GM21515 (cell line): ENCODE results near the gene STPG4.
A peak's percentile ranks its signal among the peaks of the same experiment; 100 is the strongest.

Experiments used
- ATAC-seq: cut with Tn5 transposase; IDR thresholded peaks from one replicate; pipeline ENCODE4 v1.9.1; 2021; ENCODE audit not compliant: unreplicated experiment

The STPG4 gene

GRCh38 chr2:47056868-47057686, 98.0 kb downstream of the STPG4 start:
- no peak for ATAC-seq

DNA sequence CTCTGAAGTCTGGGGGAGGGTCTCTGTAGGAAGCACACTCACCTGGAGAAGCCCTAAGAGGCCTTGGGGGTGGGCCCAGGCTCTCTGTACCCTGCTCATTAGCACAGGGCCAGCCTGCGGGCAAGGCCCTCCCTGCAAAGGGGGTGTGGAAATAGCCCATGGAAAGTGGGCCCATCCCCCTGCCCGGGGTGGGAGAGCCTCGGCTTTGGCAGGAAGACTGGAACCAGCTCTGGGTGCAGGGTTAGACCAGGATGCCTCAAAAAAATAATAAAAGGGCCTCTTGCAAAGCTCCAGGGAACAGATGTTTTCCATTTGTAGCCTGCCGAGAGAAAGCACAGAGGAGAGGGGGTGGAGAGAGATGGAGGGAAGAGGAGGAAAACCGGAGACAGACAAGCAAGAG, 98.7 kb downstream of the STPG4 start:
- ATAC-seq: no peak

DNA sequence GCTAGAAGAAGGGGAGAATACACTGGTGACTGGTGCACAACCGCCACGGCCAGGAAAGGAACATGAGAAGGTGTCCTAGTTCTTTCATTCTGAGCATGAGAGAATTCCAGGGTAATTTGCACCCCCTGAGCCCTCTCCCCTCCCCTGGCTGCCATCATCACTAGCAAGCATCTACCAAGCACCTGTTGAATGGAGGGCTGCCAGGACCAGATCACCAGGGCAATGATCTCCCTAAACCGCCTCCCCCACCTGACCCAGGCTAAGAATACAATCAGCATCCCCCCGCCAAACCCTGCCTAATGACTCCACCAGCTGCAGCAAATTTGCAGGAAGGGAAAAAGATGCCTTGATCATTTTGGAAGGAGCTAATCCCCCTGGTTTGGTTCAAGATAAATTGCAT, 100.2 kb downstream of the STPG4 start:
- ATAC-seq: no peak

DNA sequence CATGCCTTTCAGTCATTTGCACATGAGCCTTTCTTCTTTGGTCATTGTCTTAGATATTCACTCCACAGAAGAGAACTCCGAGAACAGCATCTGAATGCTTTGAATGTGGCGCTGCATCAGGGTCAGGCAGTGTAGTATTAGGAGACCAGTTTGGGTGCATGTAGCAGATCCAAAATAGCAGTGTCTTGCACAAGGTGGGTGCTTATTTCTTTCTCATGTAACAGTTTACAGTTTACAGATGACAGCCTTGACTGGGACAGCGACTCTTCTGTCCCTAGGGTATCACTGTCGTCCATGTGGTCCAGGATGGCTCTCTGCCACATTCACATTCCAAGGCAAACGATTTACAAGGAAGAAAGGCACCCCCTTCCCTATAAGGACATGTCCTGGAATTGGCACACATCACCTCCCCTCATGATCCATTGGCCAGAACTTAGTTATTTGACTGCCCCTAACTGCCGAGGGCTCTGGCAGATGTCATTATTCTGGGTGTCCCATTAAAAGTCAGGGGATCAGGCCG, 101.0 kb downstream of the STPG4 start:
- no peak for ATAC-seq

DNA sequence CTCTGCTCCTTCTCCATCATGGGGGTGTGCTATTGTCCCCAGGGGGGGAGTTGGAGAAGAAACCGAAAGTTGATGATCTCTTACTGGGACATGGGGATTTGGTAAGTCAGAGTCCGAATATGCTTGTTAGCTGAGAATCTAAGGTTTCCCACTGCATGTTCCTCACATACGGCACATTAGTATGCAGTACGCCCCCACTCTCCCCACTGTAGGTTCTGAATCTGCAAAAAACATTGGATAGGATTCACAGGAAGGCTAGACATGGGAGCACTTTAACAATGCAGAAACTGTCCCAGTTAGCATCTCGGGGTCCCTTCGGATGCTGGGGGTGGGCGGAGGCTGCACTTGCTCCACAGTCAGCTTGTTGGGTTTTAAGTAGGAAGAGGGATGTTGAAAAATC, 102.3 kb downstream of the STPG4 start:
- no peak for ATAC-seq

GRCh38 chr2:47051562-47051961, 103.5 kb downstream of the STPG4 start:
- ATAC-seq: no peak

GRCh38 chr2:47050762-47051161, 104.3 kb downstream of the STPG4 start:
- no peak for ATAC-seq

GRCh38 chr2:47050021-47050760, 104.9 kb downstream of the STPG4 start:
- no peak for ATAC-seq

- ATAC-seq: no peak
Measured at GRCh38 chr2:47049502-47049901, 105.6 kb downstream of the STPG4 start.

DNA sequence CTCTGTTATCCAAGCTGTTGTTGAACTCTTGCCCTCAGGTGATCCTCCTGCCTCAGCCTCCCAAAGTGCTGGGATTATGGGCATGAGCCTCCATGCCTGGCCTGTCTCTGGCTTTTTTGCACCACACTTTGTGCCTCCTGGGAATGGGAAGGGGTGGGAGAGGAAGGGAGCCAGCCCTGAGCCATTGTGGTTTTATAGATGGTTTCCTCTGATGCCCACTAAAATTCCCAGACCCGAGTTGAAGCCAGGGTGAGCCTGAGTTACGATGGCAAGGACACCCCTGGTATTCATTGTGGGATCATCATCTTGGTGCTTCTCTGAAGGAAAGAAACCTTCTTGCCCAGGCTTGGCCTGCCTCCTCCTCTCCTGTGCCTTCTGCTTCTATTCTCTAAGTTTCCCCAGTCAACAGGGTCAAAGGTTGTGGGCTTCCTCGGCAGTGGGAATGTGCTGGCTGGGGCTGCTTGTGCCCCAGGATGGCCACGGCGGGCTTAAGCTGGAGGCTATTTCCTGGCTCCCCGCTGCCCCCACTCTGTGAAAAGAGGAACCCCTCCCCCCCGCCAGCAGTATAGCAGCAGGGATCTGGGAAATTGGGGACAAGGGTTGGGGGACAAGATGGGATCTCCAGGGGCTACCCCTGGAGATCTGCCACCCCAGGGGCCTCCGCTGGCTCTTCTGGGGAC, 106.2 kb downstream of the STPG4 start:
- ATAC-seq: no peak

DNA sequence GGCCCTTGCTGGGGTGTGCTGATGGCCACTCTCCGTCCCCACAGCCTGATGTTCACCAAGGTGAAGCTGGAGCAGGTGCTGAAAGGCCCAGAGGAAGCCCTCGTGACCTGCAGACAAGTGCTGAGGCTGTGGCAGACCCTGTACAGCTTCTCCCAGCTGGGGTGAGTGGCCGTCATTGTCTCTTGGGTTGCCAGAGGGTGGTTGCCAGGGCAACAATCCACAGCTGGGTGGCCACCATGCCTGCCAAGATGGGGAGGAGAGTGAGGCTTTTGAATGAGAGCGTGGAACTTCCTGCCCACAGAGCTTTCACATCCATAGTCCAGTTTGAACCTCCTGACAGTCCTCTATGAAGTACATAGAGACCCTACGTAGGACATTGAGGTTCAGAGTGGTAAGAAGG, 108.8 kb downstream of the STPG4 start:
- no peak for ATAC-seq

GRCh38 chr2:47043891-47044239, 111.2 kb downstream of the STPG4 start:
- ATAC-seq: no peak

GRCh38 chr2:47043142-47043890, 111.8 kb downstream of the STPG4 start:
- no peak for ATAC-seq

- no peak for ATAC-seq
Measured at GRCh38 chr2:47041891-47042684, 113.0 kb downstream of the STPG4 start.

DNA sequence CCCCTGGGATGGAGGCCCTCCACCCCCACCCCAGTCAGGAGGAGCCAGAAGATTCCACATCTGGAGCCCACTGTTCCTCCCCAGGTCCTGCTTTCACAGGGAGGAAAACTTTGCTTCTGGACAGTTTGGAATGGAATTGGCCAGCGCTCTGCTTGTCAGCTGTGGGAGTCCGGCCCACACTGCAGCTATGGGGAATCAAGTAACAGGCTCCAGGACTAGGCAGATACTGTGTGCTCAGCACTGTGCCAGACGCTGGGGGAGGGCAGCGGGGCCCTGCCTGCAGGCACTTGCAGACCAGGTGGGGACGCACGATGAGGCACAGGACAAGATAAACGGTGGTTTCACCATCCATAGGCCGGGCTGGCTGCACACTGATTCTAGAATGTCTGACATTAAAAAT, 114.0 kb downstream of the STPG4 start:
- ATAC-seq: no peak

- no peak for ATAC-seq
Measured at GRCh38 chr2:47040651-47041050, 114.5 kb downstream of the STPG4 start.

- ATAC-seq: no peak
Measured at GRCh38 chr2:47039913-47040562, 115.1 kb downstream of the STPG4 start.

DNA sequence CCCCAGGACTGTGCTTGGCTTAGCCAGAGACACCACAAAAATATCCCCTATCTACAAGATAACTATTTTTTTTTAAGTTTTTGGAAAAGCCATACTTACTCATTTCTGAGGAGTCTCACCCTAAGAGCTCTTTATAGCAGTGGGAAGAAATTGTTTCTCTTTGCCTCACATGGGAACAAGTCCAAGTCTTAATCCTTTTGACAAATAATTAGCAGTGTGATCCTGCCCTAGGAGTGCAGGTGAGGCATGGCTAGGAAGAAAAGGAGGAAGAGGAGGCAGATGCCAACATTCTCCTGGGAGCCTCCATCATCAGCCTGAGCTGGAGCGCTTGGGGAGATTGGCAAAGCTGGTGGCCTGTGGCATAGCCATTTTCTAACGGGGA, 115.6 kb downstream of the STPG4 start:
- no peak for ATAC-seq

DNA sequence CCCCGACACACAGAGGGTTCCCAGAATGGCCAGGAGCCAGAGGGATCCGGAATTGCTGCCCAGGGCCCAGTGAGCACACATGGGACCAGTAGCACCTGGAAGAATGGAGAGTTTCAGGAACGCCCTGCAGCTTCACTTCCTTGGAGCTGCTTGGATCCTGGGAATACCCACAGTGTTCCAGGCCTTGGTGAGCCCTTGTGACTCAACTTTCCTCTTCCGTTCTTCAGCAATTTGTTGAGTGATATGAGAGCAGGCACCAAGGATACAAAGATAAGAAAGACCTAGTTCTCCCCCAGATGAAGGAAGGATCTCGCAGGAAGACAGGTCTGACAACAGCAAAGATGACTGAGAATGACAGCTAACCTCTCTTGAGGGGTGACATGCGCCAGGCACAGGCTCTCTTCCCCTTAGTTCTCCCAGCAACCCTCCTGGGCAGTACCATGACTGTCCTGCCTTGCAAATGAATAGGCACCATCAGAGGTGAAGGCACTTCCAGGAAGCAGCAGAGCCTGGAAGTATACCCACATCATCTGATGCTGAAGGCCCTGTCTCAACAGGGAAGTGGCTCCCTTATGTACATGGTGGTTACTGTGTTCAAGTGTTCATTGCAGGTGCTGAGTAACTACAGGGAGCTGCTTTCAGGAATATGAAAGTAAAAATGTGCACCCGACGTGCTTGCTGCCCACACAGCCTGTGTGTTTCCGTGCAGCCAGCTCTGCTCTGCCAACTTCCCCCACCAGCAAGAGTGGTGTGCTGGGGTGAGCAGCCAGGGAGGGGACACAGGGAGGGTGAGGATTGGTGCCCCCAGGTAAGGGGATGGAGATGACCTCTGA, 116.2 kb downstream of the STPG4 start:
- peak; percentile 40 for ATAC-seq
